ENCODE results near the gene NADK2. TPM values are rescaled to one million over a fixed set of nuclear protein-coding genes. Genes with fewer than 3 reads are reported as not detected.
A peak's percentile ranks its signal among the peaks of the same experiment; 100 is the strongest.
"Not testable (repeated sequence)": the region's sequence is repeated elsewhere in the genome, so short reads cannot be mapped to it uniquely, and the experiment has no call there.

Gene NADK2, protein sequence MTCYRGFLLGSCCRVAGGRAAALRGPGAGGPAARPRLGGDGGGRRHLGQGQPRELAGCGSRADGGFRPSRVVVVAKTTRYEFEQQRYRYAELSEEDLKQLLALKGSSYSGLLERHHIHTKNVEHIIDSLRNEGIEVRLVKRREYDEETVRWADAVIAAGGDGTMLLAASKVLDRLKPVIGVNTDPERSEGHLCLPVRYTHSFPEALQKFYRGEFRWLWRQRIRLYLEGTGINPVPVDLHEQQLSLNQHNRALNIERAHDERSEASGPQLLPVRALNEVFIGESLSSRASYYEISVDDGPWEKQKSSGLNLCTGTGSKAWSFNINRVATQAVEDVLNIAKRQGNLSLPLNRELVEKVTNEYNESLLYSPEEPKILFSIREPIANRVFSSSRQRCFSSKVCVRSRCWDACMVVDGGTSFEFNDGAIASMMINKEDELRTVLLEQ
- 26.0 and 26.4 TPM in 2 replicates for total RNA-seq
- long read RNA-seq, transcript NADK2-202 (12 exons, 2,243 nt), result major isoform, 23 of 30 reads
- long read RNA-seq, partial matches to known transcripts, result 1 of 30 reads
- long read RNA-seq, other reads (novel, unspliced or antisense), result 3 of 30 reads

DNA sequence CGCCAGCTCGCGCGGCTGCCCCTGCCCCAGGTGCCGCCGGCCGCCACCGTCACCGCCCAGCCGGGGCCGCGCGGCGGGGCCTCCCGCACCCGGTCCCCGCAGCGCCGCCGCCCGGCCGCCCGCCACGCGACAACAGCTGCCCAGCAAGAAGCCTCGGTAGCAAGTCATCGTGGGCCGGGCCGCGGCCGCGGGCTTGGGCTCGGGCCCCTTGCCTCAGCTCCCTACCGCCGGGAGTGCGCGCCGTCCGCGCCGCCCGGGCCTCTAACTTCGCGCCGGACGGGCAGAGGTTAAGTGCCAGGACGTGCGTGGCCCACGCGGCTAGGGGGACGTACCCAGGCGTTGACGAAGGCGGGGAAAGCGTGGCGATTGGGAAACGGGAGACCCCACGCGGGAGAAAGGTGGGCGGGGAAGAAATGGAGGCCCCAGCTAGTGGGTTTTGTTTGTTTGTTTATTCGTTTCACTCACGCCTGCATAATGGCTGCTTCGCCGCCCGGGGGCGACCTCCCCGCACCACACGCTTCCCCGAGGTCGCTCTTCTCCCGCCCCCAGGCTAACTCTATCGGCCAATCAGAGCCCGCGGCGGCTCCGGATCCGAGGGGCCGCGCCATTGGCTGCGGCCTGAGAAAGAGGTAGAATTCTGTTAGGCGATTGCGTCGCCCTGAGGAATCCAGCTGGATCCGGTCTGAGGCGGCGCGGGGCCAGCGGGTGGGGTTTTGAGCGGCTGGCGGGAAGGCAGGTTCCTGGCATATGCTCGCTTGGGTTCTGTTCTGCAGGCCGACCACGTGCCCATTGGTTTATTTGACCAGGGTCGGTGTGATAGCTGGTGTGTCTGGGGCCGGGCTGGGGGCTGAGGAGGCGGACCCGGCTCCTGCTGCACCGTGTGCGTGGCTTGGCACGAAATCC lies at the start of gene NADK2:
Gene NADK2 (minus strand): TSS at position 295 of the 903 bp plus-strand sequence. CDS start 127 bp downstream, at position 168.
- H3K36me3 Mint-ChIP-seq (ENCODE audit: unreplicated experiment), result no peaks in the 10 kb centered on the region
- peak within 1 kb of the TSS; percentile 86 for H3K4me3 Mint-ChIP-seq (ENCODE audit: unreplicated experiment)
- no peaks in the 10 kb centered on the region for H3K9me3 Mint-ChIP-seq (ENCODE audit: unreplicated experiment)
- H3K4me1 Mint-ChIP-seq (ENCODE audit: unreplicated experiment), result peaks cover 27% of the 10 kb centered on the region
- DNase-seq (ENCODE audit: extremely low spot score, unreplicated experiment), result peak; percentile 98
- H3K27me3 Mint-ChIP-seq (ENCODE audit: unreplicated experiment), result no peaks in the 10 kb centered on the region
- peak within 1 kb of the TSS; percentile 98 for H3K27ac Mint-ChIP-seq (ENCODE audit: unreplicated experiment)
- TF ChIP-seq, protein P1, sequence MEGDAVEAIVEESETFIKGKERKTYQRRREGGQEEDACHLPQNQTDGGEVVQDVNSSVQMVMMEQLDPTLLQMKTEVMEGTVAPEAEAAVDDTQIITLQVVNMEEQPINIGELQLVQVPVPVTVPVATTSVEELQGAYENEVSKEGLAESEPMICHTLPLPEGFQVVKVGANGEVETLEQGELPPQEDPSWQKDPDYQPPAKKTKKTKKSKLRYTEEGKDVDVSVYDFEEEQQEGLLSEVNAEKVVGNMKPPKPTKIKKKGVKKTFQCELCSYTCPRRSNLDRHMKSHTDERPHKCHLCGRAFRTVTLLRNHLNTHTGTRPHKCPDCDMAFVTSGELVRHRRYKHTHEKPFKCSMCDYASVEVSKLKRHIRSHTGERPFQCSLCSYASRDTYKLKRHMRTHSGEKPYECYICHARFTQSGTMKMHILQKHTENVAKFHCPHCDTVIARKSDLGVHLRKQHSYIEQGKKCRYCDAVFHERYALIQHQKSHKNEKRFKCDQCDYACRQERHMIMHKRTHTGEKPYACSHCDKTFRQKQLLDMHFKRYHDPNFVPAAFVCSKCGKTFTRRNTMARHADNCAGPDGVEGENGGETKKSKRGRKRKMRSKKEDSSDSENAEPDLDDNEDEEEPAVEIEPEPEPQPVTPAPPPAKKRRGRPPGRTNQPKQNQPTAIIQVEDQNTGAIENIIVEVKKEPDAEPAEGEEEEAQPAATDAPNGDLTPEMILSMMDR (IDR thresholded peaks at IDR 0.05), result peak; percentile 69

DNA sequence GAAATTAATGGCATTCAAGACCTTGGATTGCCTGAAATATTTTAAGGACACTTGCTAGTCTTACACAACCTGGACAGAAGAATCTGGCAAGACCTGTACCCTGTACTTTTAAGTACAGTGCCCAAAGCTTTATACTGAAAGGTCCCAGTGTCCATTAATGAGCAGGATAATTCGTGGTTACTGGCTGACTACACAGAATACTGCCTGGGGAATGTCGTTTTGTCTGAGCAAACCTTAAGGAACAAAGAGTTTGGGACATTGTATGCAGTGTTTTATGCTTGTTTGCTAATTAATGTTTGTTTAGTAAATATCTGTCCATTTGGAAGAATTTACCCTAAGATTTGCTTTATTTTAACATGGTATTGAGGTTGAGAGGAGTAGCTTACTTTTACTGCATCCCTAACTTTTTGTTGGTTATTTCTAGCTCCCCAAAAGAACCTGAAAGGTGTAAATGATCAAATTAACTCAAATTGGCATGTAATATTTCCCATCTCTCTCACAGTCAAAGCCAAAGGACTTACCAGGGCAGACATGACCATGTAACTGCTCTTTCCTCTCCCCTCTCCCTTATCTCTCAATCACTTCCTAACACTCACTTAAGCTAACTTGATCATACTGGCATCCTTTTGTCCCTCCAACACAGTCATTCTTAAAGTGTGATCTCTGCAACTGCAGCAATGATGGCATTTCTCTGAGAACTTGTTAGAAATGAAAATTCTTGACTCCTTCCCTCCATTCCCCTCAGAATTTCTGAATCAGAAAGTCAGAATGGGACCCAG lies 44.3 kb upstream of the NADK2 start:
- no peak for DNase-seq (ENCODE audit: extremely low spot score, unreplicated experiment)
- Mint-ChIP-seq H3K4me3 (ENCODE audit: unreplicated experiment) (no peak overlapping the region), H3K27me3 (ENCODE audit: unreplicated experiment) (peaks cover 33% of the 10 kb centered on the region), H3K4me1 (ENCODE audit: unreplicated experiment) (peaks cover 3% of the 10 kb centered on the region), H3K27ac (ENCODE audit: unreplicated experiment) (no peak overlapping the region), H3K36me3 (ENCODE audit: unreplicated experiment) (no peaks in the 10 kb centered on the region), H3K9me3 (ENCODE audit: unreplicated experiment) (no peaks in the 10 kb centered on the region)
- TF ChIP-seq, protein P1 (IDR thresholded peaks at IDR 0.05), result no peak

DNA sequence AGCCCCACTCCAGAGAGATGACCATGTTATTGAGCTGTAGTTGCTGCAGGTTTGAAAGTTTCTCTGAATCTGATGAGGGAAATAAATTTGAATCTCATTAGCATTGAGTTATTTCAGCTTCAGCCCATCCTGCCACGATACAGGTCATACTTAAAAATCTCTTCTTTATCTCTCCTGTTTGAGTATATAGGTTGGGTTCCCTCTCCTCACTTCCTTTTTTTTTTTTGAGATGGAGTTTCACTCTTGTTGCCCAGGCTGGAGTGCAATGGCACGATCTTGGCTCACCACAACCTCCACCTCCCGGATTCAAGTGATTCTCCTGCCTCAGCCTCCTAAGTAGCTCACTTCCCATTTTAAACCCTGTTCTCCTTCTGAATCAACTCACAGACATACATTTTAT lies 42.0 kb upstream of the NADK2 start:
- H3K9me3 Mint-ChIP-seq (ENCODE audit: unreplicated experiment); H3K36me3 Mint-ChIP-seq (ENCODE audit: unreplicated experiment); H3K4me3 Mint-ChIP-seq (ENCODE audit: unreplicated experiment); DNase-seq (ENCODE audit: extremely low spot score, unreplicated experiment); H3K27ac Mint-ChIP-seq (ENCODE audit: unreplicated experiment): not testable (repeated sequence)
- Mint-ChIP-seq H3K4me1 (ENCODE audit: unreplicated experiment) (peaks cover 22% of the 10 kb centered on the region), H3K27me3 (ENCODE audit: unreplicated experiment) (peaks cover 28% of the 10 kb centered on the region)

DNA sequence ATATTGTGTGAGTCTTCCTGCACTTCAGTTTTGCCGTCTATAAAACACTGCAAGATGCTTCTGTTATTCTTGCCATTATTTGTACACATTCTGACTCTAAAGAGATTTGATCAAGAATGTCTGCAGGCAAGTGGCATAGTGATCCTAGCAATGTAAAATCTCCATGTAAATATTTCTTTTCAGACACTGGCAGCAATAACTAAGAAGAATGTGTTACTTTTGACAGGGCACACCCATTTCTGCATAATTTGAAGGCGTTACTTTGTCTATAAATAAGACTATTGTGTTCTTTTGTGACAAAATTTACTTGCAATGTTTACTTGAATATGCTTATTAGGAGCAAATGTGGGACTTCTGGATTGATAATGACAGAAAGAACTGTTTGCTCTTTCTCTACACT lies 39.9 kb upstream of the NADK2 start:
- Mint-ChIP-seq H3K4me1 (ENCODE audit: unreplicated experiment) (peaks cover 40% of the 10 kb centered on the region), H3K4me3 (ENCODE audit: unreplicated experiment) (no peak overlapping the region), H3K27me3 (ENCODE audit: unreplicated experiment) (peaks cover 18% of the 10 kb centered on the region), H3K9me3 (ENCODE audit: unreplicated experiment) (no peaks in the 10 kb centered on the region), H3K27ac (ENCODE audit: unreplicated experiment) (no peak overlapping the region), H3K36me3 (ENCODE audit: unreplicated experiment) (no peaks in the 10 kb centered on the region)
- no peak for DNase-seq (ENCODE audit: extremely low spot score, unreplicated experiment)
- TF ChIP-seq, protein P1 (IDR thresholded peaks at IDR 0.05), result no peak

DNA sequence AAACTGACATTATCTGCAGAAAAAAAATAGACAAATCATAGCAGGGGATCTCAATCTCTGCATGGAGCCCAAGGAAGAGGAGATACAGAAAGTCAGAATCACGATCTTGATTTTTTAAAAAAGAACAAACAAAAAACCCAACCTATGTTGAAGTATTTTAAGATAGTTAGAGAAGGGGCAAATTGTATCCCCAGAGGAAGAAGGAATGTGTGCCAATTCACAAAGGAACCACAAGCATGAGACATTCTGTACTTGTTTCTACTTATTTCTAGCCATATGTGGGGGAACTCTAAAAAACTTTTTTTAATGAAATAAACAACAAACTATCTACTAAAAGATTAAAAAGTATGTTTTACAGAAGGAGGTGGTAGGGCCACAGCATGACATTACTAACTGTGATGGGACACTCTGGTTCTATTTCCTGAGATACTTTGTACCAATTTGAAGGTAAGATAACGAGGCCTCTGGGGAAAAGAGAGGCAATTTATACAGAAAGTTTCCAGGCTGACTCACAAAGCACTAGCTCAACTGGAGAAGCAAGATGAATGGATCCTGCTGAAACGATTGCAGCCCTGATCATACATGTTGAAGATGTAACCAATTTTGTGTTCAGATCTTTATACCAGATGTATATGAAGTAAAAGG lies 37.5 kb upstream of the NADK2 start:
- peaks cover 12% of the 10 kb centered on the region for H3K27me3 Mint-ChIP-seq (ENCODE audit: unreplicated experiment)
- no peaks in the 10 kb centered on the region for H3K36me3 Mint-ChIP-seq (ENCODE audit: unreplicated experiment)
- peaks cover 44% of the 10 kb centered on the region for H3K4me1 Mint-ChIP-seq (ENCODE audit: unreplicated experiment)
- H3K4me3 Mint-ChIP-seq (ENCODE audit: unreplicated experiment), result peak overlapping the region; percentile 3
- TF ChIP-seq, protein P1 (IDR thresholded peaks at IDR 0.05), result no peak
- H3K27ac Mint-ChIP-seq (ENCODE audit: unreplicated experiment), result peak overlapping the region; percentile 27
- H3K9me3 Mint-ChIP-seq (ENCODE audit: unreplicated experiment), result no peaks in the 10 kb centered on the region
- no peak for DNase-seq (ENCODE audit: extremely low spot score, unreplicated experiment)
